ENCODE data around the gene CHMP2A.
"Not testable (repeated sequence)": the region's sequence is repeated elsewhere in the genome, so short reads cannot be mapped to it uniquely, and the experiment has no call there.

The CHMP2A gene

DNA sequence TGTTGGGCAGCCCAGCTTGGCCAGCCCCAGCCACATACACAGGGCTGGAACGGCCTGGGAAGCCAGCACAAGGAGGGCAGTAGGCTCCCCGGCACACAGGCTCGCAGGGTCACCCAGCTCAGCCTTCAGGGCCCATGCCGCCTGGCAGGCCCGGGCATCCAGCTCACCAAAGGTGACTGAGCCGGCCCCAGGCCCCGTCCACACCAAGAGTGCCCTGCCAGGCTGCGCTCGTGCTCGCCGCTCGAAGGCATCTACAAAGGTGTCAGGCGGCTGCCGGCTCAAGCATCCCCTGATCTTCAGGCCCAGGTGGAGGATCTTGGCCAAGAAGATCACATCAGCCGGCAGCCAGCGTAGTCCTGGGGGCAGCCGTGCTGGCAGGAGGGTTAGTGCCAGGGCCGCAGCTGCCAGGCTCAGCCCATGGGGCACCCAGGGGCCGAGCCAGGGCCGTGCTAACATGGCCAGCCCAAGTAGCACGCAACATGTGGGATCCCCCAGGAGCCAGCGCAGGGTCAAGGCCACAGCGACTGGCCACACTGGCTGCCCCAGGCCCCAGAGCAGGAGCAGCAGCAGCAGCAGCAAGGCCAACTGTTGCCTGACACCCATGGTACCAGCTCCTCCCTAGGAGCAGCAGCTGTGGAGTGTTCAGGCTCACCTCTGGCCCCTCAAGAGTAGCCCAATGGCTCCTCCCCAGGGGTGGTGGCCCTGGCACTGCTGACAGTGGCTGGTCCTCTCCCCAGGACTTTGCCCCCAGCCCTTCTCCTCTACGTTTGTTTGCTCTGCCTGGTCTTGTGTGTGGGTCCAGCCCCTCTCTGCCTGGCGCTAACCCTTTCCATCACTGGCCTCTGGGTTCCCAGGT is 43.3 kb downstream of the CHMP2A start, which contains the start of gene SLC27A5:
Gene SLC27A5 (minus strand): TSS at position 640 of the 856 bp plus-strand sequence. CDS start 37 bp downstream, at position 603.
- no peak for DNase-seq (ENCODE audit: low spot score)

DNA sequence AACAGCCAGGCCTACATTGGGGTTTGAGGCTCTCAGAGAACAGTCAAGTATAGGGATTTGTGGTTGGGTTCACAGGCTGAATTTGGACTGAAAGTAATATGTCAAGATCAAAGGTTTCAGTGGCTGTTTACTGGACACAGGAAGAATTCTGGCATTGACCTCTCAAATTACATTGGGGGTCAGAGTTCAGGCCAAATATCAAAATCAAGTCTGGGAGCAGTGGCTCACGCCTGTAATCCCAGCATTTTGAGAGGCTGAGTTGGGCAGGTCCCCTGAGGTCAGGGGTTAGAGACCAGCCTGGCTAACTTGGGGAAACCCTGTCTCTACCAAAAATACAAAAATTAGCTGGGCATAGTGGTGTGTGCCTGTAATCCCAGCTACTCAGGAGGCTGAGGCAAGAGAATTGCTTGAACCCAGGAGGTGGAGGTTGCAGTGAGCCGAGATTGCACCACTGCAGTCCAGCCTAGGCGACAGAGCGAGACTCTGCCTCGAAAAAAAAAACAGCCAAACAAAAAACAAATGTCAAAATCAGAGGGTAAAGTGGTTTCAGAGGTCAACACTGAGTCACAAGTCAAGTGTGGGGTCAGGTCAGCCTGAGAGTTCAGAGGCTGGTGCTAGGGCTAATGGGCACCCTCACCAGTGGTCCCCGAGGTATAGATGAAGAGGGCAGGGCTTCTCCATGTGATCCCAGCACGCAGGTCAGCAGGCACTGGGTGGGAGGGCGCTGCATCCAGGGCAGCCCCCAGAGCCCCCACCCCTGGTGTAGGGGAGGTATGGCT is 44.6 kb downstream of the CHMP2A start:
- no peak for DNase-seq (ENCODE audit: low spot score)

DNA sequence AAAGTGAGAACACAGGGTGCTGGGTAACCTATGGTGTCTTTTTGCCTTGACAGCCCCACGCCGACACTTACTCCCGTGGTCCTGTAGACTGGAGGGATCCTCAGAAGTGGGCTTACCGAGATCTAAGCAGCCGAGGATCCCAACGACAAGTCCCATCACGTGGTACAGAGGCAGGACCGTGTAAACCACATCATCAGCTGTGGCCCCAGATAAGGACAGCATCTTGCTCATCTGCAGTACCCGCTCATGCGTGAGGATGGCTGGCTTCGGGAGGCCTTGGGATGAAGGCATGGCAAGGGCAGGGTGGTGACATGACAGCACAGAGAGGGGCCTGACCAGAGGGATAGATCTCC is 45.2 kb downstream of the CHMP2A start:
- DNase-seq (ENCODE audit: low spot score), result no peak

- DNase-seq (ENCODE audit: low spot score), result not testable (repeated sequence)
Measured at GRCh38 chr19:58507602-58508223, 47.2 kb downstream of the CHMP2A start.

All from hematopoietic multipotent progenitor cell treated with erythropoietin and hydrocortisone succinate and interleukin-3 and kit ligand, for 17 days (in vitro differentiated cells).